Activated CD8-positive, alpha-beta T cell treated with anti-CD3 and anti-CD28 coated beads for 36 hours (primary cell): Measurements from ENCODE around the gene SERPINE1. TPM values are rescaled to one million over a fixed set of nuclear protein-coding genes. Genes with fewer than 3 reads are reported as not detected.

Experiments
- ATAC-seq: fragments of 200-7000 bp; cut with Tn5 transposase; one replicate; pipeline ENCODE4 v1.10.0; 2021; ENCODE audit warnings: mild to moderate bottlenecking, moderate library complexity
- CTCF ChIA-PET: fragments of 350-600 bp; sonication (Branson Sonifier 250); formaldehyde crosslinking; loops from one replicate; lab custom pipeline; 2021; ENCODE audit warnings: antibody characterized with exemption; lab: Charles Lee
- POLR2A ChIA-PET: fragments of 350-600 bp; sonication (Branson Sonifier 250); formaldehyde crosslinking; loops from one replicate; lab custom pipeline; 2021; ENCODE audit warnings: antibody characterized with exemption; lab: Charles Lee
- DNase-seq: peaks from one replicate; pipeline ENCODE4 v3.0.0-alpha.2; 2020
- H3K27ac Mint-ChIP-seq: one replicate; pipeline ENCODE4 v1.8.0; 2021; ENCODE audit warnings: mild to moderate bottlenecking, mixed read lengths
- H3K27me3 Mint-ChIP-seq: one replicate; pipeline ENCODE4 v1.8.0; 2021; ENCODE audit warnings: mixed read lengths
- H3K36me3 Mint-ChIP-seq: one replicate; pipeline ENCODE4 v1.8.0; 2021; ENCODE audit warnings: low read depth, mixed read lengths
- H3K4me1 Mint-ChIP-seq: one replicate; pipeline ENCODE4 v1.8.0; 2021; ENCODE audit warnings: low read depth, mixed read lengths
- H3K4me3 Mint-ChIP-seq: one replicate; pipeline ENCODE4 v1.8.0; 2021; ENCODE audit warnings: mild to moderate bottlenecking, moderate library complexity, mixed read lengths
- H3K9me3 Mint-ChIP-seq: one replicate; pipeline ENCODE4 v1.8.0; 2021; ENCODE audit warnings: mixed read lengths
- CTCF ChIP-seq: fragments of 200-600 bp; IDR thresholded peaks from one replicate; pipeline ENCODE4 v1.8.0; 2022; ENCODE audit warnings: antibody characterized with exemption, mild to moderate bottlenecking
- intact Hi-C: fragments of 100-400 bp; cut with micrococcal nuclease; formaldehyde crosslinking; loops from one replicate; pipeline ENCODE4 v1.10.0; 2022
- total RNA-seq, 2 experiments: library from RNA; stranded (reverse); gene quantifications; one replicate each; pipeline ENCODE4 v1.2.3, GENCODE V29; 2021

SERPINE1 gene
- total RNA-seq, result 1 to 10 TPM; 1.2 to 1.3 TPM

- POLR2A ChIA-PET, result interaction anchor here (0.5 to 0.7 kb wide), 2 partner anchors 9 to 42 kb away, joined by 3 to 4 read pairs; no protein-coding TSS in a partner anchor
- ATAC-seq (peak; percentile 84), DNase-seq (peak; percentile 82)
- intact Hi-C loops, result no loop called here
- Mint-ChIP-seq H3K27ac (no peak within 1 kb of the TSS), H3K4me3 (peak within 1 kb of the TSS; percentile 44), H3K4me1 (peaks cover 35% of the 10 kb centered on the region), H3K36me3 (no peaks in the 10 kb centered on the region), H3K9me3 (no peaks in the 10 kb centered on the region), H3K27me3 (peaks cover 58% of the 10 kb centered on the region)
- peak; percentile 42 for TF ChIP-seq CTCF
- CTCF ChIA-PET, result interaction anchor here (0.8 to 4.8 kb wide), 8 partner anchors 11 to 66 kb away, joined by 3 to 27 read pairs (median 4); no protein-coding TSS in a partner anchor
Measured at GRCh38 chr7:101126651-101127459, at the start of gene SERPINE1. Gene SERPINE1 (plus strand): TSS chr7:101127104. CDS start chr7:101128394, 1,290 bp downstream.

DNA sequence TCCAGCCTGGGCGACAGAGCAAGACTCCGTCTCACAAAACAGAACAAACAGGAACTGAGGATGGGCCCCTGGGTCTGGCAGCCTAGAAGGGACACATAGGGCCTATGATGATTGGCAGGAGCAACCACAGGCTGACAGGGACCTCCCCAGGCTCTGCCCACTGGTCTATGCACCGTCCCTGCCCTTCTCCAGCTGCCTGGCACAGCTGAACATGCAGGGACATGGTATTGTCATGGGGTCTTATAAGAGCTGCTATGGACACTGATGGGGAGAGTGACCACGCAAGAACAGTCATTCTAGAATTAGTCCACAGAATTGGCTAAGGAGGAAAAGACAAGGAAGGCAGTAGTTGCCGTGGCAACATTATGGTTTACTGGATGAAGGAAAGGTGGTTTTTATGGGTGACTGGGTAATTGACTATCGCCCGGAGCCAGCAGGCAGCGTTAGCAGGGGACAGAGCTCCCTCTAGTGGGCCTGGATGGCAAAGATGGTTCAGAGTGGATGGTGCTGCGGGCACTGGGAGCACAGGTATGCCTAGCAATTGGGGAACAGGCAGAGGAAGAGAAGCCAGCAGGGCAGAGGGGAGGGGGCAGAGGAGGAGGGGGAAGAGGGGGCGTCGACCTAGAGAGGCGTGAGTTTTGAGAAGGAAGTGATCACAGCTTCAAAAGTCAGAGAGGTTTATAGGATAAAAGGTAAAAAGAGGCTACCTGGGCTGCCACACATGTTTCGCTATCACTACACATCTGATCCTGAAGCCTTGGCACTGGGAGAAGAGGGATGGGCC, 49.4 kb upstream of the SERPINE1 start:
- no peak overlapping the region for H3K27ac Mint-ChIP-seq
- no peaks in the 10 kb centered on the region for H3K36me3 Mint-ChIP-seq
- ChIA-PET CTCF (interaction anchor here (0.8 to 3.1 kb wide), 25 partner anchors 8 to 300 kb away, joined by 3 to 14 read pairs (median 4); partner anchors contain the start of genes ACHE, SERPINE1, SLC12A9 and TRIM56), POLR2A (interaction anchor here (1.5 kb wide), 1 partner anchor 8 kb away, joined by 6 read pairs; the partner anchor contains the start of gene TRIM56)
- H3K4me1 Mint-ChIP-seq, result peaks cover 7% of the 10 kb centered on the region
- ATAC-seq (peak; percentile 99), DNase-seq (peak; percentile 92)
- no peaks in the 10 kb centered on the region for H3K27me3 Mint-ChIP-seq
- H3K9me3 Mint-ChIP-seq, result no peaks in the 10 kb centered on the region
- intact Hi-C loops, result loop anchor here (5.0 kb wide), 1 partner anchor 180 kb away; the partner anchor contains the start of gene ACHE
- peak; percentile 86 for TF ChIP-seq CTCF
- H3K4me3 Mint-ChIP-seq, result no peak overlapping the region

DNA sequence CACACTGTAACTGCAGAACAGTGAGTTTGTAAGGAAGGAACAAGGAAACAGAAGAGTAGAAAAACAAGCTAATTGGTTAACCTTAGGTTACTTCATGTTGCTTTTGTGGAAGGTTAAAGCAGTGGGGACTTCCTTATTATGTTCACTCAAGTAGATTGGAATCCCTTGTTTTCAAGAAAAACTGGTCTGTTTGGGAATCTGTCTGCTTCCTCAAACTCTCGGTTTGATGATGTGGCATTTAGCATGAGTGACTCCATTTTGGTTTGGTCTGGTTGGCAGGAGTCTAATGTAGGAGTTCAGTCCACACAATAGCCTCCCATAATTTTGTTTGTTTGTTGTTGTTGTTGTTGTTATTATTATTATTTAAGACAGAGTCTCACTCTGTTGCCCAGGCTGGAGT, 45.5 kb upstream of the SERPINE1 start:
- Mint-ChIP-seq H3K4me1 (peaks cover 16% of the 10 kb centered on the region), H3K27me3 (no peaks in the 10 kb centered on the region), H3K27ac (no peak overlapping the region), H3K36me3 (peaks cover 6% of the 10 kb centered on the region), H3K4me3 (no peak overlapping the region), H3K9me3 (no peaks in the 10 kb centered on the region)
- no peak for ATAC-seq
- DNase-seq, result no peak
- intact Hi-C loops, result no loop called here
- POLR2A ChIA-PET, result no interaction called here
- no peak for TF ChIP-seq CTCF
- CTCF ChIA-PET, result interaction anchor here (1.8 kb wide), 1 partner anchor 63 kb away, joined by 5 read pairs; no protein-coding TSS in a partner anchor

DNA sequence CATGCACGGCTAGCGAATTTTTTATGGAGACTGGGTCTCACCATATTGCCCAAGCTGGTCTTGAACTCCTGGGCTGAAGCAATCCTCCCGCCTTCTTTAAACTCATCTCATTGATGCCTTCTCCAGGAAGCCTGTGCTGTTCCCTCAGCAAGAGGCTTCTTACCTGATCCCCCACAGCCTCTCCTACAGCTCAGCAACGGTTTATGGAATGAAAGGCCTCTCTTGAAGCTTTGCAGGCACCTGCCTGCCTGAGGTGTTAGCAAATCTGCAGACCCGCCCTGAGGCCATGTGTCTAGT, 42.1 kb upstream of the SERPINE1 start:
- peaks cover 28% of the 10 kb centered on the region for H3K4me1 Mint-ChIP-seq
- no peak for DNase-seq
- CTCF ChIA-PET, result interaction anchor here (0.8 to 4.0 kb wide), 10 partner anchors 9 to 205 kb away, joined by 3 to 22 read pairs (median 5); no protein-coding TSS in a partner anchor

More for the DNA sequence above, 42.1 kb upstream of the SERPINE1 start:
- intact Hi-C loops, result no loop called here
- Mint-ChIP-seq H3K4me3 (peak overlapping the region; percentile 95), H3K36me3 (peaks cover 23% of the 10 kb centered on the region), H3K9me3 (no peaks in the 10 kb centered on the region), H3K27ac (peak overlapping the region; percentile 98), H3K27me3 (no peaks in the 10 kb centered on the region)
- TF ChIP-seq CTCF, result no peak
- no peak for ATAC-seq
- POLR2A ChIA-PET, result interaction anchor here (0.5 to 3.1 kb wide), 11 partner anchors 8 to 195 kb away, joined by 3 to 18 read pairs (median 4); partner anchors contain the start of genes PLOD3, UFSP1 and ZNHIT1
